GM19452 (cell line): ENCODE data around the gene C1orf198.

Source experiments
- ATAC-seq: cut with Tn5 transposase; IDR thresholded peaks from one replicate; pipeline ENCODE4 v1.9.1; 2021; ENCODE audit not compliant: unreplicated experiment

Gene C1orf198

GRCh38 chr1:230892018-230892491 lies 23.7 kb upstream of the C1orf198 start:
- no peak for ATAC-seq

- ATAC-seq, result no peak
Measured at GRCh38 chr1:230891413-230891812, 23.1 kb upstream of the C1orf198 start.

- ATAC-seq, result no peak
Measured at GRCh38 chr1:230884646-230885045, 16.3 kb upstream of the C1orf198 start.

- no peak for ATAC-seq
Measured at GRCh38 chr1:230883967-230884366, 15.6 kb upstream of the C1orf198 start.

- no peak for ATAC-seq
Measured at GRCh38 chr1:230879778-230880177, 11.5 kb upstream of the C1orf198 start.

- ATAC-seq, result no peak
Measured at GRCh38 chr1:230878591-230878990, 10.3 kb upstream of the C1orf198 start.

GRCh38 chr1:230877924-230878590 lies 9.7 kb upstream of the C1orf198 start:
- no peak for ATAC-seq

GRCh38 chr1:230877146-230877923 lies 9.0 kb upstream of the C1orf198 start:
- no peak for ATAC-seq

- ATAC-seq, result no peak
Measured at GRCh38 chr1:230876660-230877059, 8.3 kb upstream of the C1orf198 start.

GRCh38 chr1:230875370-230875769 lies 7.0 kb upstream of the C1orf198 start:
- no peak for ATAC-seq

GRCh38 chr1:230870916-230871315 lies 2.6 kb upstream of the C1orf198 start:
- ATAC-seq, result no peak

GRCh38 chr1:230869500-230869899 lies 1.2 kb upstream of the C1orf198 start:
- no peak for ATAC-seq

GRCh38 chr1:230868736-230869385 lies 540 bp upstream of the C1orf198 start:
- peak; percentile 29 for ATAC-seq

- ATAC-seq, result no peak
Measured at GRCh38 chr1:230867101-230867902, 1.0 kb downstream of the C1orf198 start.

GRCh38 chr1:230866171-230867070 lies 1.9 kb downstream of the C1orf198 start:
- no peak for ATAC-seq

- ATAC-seq, result no peak
Measured at GRCh38 chr1:230865062-230865817, 3.1 kb downstream of the C1orf198 start.

- no peak for ATAC-seq
Measured at GRCh38 chr1:230864441-230864840, 3.9 kb downstream of the C1orf198 start.

GRCh38 chr1:230863449-230863848 lies 4.9 kb downstream of the C1orf198 start:
- ATAC-seq, result no peak

- no peak for ATAC-seq
Measured at GRCh38 chr1:230861970-230862595, 6.2 kb downstream of the C1orf198 start.
